Duodenal mucosa (tissue), 2 donors: ENCODE measurements around the gene MSTO1.
"Not testable (repeated sequence)": the region's sequence is repeated elsewhere in the genome, so short reads cannot be mapped to it uniquely, and the experiment has no call there.

Experiments
- H3K27ac ChIP-seq: one replicate; pipeline ENCODE4 v1.7.0; 2013; ENCODE audit warnings: low read depth, low read length
- H3K27me3 ChIP-seq, 2 donors: one replicate each; pipeline ENCODE4 v1.7.0; 2013; ENCODE audit warnings: low read length in 2 of 2, control low read depth in 1 of 2; ENCODE audit not compliant: insufficient read depth in 2 of 2, control insufficient read depth in 1 of 2
- H3K36me3 ChIP-seq, 2 donors: one replicate each; pipeline ENCODE4 v1.7.0; 2013; ENCODE audit warnings: low read length in 2 of 2, control low read depth in 1 of 2; ENCODE audit not compliant: insufficient read depth in 2 of 2, control insufficient read depth in 1 of 2
- H3K4me1 ChIP-seq, 2 donors: one replicate each; pipeline ENCODE4 v1.7.0; 2013; ENCODE audit warnings: low read length in 2 of 2, control low read depth in 1 of 2; ENCODE audit not compliant: insufficient read depth in 2 of 2, control insufficient read depth in 1 of 2
- H3K4me3 ChIP-seq, 2 donors: one replicate each; pipeline ENCODE4 v1.7.0; 2013; ENCODE audit warnings: low read length in 2 of 2, low read depth in 1 of 2
- H3K9ac ChIP-seq, 2 donors: one replicate each; pipeline ENCODE4 v1.7.0; 2013; ENCODE audit warnings: low read length in 2 of 2, low read depth in 1 of 2
- H3K9me3 ChIP-seq, 2 donors: one replicate each; pipeline ENCODE4 v1.7.0; 2013; ENCODE audit warnings: low read length in 2 of 2, control low read depth in 1 of 2; ENCODE audit not compliant: control insufficient read depth in 1 of 2

The MSTO1 gene

DNA sequence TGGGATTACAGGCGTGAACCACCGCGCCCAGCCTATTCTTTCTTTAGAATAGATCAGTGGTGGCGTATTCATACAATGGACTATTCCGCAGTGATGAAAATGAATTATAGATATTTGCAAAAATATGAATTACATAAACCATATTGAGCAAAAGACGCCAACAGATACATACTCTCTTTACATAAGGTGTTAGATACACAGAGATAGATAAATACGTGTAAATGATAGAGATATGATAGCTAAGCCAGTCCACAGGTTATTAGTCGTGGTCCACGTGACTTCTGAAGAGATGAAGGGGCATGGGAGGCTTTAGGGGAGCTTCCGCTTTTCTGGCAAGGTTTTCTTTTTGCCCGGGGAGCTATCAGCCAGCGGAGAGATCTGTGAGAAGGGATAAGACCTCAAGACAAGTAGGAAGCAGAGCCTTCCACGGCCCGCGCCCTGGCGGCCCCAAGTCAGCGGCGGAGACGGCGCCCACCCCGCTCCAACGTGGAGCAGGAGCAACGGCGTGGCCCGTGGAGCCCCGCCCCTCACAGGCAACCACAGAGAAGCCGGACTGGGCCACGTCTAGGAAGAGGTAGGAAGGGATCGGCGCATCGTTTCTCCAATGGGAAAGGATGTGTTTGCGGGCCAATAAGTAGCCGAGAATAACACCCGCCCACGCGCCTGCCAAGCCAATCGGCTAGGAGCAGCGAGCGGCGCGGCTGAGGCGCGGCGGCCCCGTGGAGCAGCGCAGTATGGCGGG lies at the start of gene MSTO1:
MSTO1 (plus strand) TSS at position 704 of the 742 bp plus-strand sequence; CDS start at position 735, 31 bp downstream.
- H3K4me1 ChIP-seq = peaks cover 0 to 3% of the 10 kb centered on the region in 2 donors
- H3K27me3 ChIP-seq = no peaks in the 10 kb centered on the region
- H3K9me3 ChIP-seq = no peaks in the 10 kb centered on the region
- peak within 1 kb of the TSS; percentile 79 to 87 for H3K4me3 ChIP-seq
- peak within 1 kb of the TSS; percentile 40 to 56 for H3K9ac ChIP-seq
- peak within 1 kb of the TSS; percentile 11 for H3K27ac ChIP-seq
- H3K36me3 ChIP-seq = peaks cover 4 to 14% of the 10 kb centered on the region in 2 donors

DNA sequence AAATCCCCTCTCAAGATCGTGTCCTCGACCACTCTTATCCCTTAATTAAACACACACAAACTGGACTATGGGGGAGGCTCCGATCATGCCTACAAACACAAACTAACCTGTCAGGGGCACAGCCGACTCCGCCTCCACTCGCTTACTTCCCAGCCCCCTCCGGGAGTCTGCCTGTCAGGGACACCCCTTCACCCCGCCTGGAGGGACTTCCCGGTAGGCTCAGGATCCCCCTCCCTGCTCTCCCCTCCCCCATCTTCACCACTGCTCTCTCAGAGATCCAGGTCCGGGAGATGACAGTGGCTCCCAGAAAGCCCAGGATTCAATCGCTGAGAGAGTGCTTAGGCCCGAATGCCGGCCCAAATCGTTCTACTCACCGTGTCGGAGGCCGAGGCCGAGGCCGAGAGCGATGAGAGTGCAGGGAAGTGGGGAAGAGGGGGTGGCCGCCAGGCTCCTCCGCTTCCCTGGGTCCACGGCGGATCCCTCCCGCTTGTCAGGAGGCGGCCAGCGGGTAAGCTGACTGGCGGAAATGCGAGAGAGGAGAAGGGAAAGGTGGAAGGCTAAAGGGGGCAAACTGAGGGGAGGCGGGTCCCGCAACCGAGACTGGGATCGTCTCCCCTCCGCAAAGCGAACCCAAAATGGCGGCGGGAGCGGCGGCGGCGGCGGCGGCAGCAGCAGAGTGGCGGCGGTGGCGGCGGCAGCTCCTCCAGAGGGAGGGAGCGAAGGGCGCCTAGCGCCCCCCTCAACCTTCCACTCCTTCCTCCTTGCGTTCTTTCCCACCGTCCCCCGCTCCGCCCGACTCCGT lies 48.0 kb upstream of the MSTO1 start:
- peak overlapping the region; percentile 92 for H3K27ac ChIP-seq
- H3K36me3 ChIP-seq, H3K27me3 ChIP-seq, H3K9me3 ChIP-seq: not testable (repeated sequence)
- H3K4me1 ChIP-seq = peaks cover 17 to 21% of the 10 kb centered on the region in 2 donors
- H3K4me3 ChIP-seq = peak overlapping the region; percentile 78 to 95
- peak overlapping the region; percentile 75 to 91 for H3K9ac ChIP-seq

DNA sequence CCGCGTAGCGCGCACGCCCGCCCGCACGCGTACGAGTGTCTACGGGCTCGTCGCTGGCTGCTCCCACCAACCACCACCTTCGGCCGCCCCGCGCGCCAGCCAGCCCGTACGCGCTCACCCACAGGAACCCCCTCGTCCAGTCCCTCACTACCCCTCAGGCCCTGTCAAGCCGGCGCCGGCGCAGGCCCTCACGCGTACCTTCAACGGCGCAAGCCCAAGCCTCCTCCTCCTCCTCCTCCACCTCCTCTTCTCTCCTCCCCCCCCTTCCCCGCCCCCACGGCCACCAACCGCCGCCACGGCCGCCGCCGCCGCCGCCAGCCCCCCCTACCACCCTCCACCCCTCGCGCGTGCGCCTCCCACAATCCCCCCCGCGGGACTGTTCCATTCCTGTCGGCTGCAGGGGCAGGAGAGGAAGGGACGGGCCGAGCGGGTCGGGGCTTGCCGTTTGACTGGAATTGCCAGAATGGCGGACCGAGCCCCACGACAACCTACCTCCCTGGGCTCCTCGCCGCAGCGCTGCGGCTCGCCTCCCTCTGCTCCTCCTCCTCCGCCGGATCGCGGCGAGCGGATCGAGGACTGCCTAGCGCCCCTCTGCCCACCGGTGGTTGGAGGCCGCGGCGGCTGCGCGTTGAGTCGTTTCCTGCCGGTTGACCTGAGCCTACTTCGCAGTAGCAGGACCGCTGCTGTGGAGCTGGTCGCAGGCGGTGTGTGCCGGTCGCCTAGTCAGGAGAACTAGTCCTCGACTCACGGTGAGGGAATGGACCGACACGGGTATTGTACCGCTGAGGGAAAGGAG lies 47.2 kb upstream of the MSTO1 start, which contains the start of gene ASH1L:
ASH1L (minus strand) TSS at position 223 of the 796 bp plus-strand sequence. CDS start 41,284 bp downstream, outside the sequence.
- peak within 1 kb of the TSS; percentile 85 to 95 for H3K4me3 ChIP-seq
- H3K27me3 ChIP-seq = no peaks in the 10 kb centered on the region
- H3K9me3 ChIP-seq = no peaks in the 10 kb centered on the region
- peak within 1 kb of the TSS; percentile 100 for H3K27ac ChIP-seq
- H3K9ac ChIP-seq = peak within 1 kb of the TSS; percentile 75 to 91
- H3K4me1 ChIP-seq = peaks cover 17 to 21% of the 10 kb centered on the region in 2 donors
- no peaks in the 10 kb centered on the region for H3K36me3 ChIP-seq

DNA sequence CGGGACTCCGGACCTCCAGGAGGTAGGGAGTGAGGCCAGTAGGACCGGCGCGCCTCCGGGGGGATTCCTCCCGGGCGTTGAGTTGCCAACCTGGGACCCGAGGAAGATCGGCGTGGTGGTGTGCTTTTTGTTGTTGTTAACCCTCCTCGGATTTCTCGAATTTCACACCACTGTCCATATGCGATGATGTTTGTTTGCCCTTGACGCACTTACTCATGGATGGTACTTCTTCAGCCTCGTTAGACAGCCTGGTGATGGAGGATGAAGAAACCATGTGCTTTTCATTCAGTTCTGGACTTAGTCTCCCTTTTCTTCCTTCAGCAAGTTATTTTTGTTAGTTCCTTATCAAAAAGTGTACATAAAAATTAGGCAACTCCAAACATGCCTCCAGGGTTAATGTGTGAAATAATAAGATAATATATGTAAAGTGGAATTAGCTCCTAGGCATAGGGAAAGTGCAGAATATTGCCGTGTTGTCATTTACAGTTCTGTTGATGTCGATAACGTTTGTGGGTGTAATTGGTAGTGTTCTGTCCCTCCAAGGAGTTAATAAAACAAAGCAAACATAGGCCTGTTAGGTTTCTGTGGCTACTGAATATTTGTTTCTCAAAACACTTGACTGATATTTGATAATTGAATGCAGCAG lies 46.5 kb upstream of the MSTO1 start:
- H3K4me1 ChIP-seq = peaks cover 17 to 21% of the 10 kb centered on the region in 2 donors
- peak overlapping the region; percentile 75 to 86 for H3K9ac ChIP-seq
- not testable (repeated sequence) for H3K9me3 ChIP-seq, H3K27me3 ChIP-seq, H3K36me3 ChIP-seq
- peak overlapping the region; percentile 100 for H3K27ac ChIP-seq
- peak overlapping the region; percentile 85 to 95 for H3K4me3 ChIP-seq

DNA sequence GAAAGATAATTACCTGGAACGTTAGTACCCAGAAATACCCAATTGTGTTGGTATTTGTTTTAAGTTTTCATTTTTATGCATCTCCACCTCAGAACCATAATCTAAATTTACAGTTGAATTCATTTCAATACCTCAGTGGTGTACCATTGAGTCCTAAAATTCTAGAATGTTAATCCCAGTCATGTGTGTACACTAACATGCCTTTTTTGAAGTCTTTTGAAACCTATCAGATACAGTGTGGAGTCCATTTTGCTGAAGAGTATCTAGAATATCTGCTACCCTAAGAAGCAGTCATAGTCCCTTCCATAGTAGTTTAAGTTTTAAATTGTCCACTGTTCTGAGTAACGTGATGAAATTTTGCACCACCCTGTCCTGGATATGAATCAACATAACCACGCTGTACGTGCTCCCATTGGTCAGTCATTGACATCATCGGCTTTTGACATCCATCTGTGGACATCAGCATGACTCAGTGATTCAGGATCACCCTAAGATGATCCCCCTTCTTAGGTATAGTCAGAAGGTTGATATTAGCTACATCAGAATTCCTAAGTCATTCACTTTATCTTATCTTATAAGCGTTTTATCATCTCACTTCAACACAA lies 39.9 kb upstream of the MSTO1 start:
- Histone ChIP-seq H3K4me1 (peaks cover 0 to 2% of the 10 kb centered on the region in 2 donors), H3K9ac (no peak overlapping the region), H3K27me3 (no peaks in the 10 kb centered on the region), H3K36me3 (peaks cover 2 to 6% of the 10 kb centered on the region in 2 donors), H3K9me3 (no peaks in the 10 kb centered on the region), H3K4me3 (no peak overlapping the region), H3K27ac (no peak overlapping the region)

DNA sequence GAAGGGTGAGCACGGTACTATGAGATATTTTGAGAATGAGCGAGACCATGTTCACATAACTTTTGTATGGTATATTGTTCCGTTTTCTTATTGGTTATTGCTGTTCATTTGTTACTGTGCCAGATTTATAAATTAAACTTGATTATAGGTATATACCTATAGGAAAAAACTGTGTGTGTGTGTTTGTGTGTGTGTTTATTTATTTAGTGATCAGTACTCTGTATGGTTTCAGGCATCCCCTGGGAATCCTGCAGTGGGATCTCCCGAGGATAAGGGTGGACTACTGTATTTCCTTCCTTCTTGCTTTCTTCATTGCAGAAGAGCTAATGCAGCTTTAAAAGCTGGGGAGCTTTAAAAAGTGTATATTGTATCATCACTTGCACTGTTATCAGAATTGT lies 39.4 kb upstream of the MSTO1 start:
- Histone ChIP-seq H3K4me3 (no peak overlapping the region), H3K9me3 (no peaks in the 10 kb centered on the region), H3K36me3 (peaks cover 2 to 6% of the 10 kb centered on the region in 2 donors)

DNA sequence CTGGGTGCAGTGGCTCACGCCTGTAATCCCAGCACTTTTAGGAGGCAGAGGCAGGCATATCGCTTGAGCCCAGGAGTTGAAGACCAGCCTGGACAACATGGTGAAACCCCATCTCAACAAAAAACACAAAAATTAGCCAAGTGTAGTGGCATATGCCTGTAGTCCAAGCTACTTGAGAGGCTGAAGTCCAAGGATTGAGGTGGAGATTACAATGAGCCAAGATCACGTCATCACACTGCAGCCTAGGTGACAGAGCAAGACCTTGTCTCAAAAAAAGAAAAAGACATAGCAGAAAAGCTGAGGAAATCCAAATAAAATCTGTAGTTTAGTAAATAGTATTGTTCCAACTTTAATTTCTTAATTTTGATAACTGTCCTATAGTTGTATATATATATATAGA lies 35.9 kb upstream of the MSTO1 start:
- Histone ChIP-seq H3K36me3 (peaks cover 2 to 6% of the 10 kb centered on the region in 2 donors), H3K9ac (no peak overlapping the region), H3K4me3 (no peak overlapping the region), H3K9me3 (no peaks in the 10 kb centered on the region), H3K27ac (no peak overlapping the region), H3K27me3 (no peaks in the 10 kb centered on the region), H3K4me1 (no peaks in the 10 kb centered on the region)

More for the DNA sequence above, 39.4 kb upstream of the MSTO1 start:
- Histone ChIP-seq H3K9ac (no peak overlapping the region), H3K27ac (no peak overlapping the region), H3K4me1 (no peaks in the 10 kb centered on the region), H3K27me3 (no peaks in the 10 kb centered on the region)

DNA sequence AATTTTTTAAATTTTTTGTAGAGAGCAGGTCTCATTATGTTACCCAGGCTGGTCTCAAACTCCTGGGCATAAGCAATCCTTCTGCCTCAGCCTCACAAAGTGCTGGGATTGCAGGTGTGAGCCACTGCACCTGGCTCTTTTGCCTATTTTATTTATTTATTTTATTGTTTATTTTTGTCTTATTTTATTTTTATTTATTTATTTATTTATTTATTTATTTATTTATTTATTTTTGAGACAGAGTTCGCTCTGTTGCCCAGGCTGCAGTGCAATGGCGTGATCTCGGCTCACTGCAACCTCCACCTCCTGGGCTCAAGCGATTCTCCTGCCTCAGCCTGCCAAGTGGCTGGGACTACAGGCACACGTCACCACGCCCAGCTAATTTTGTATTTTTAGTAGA lies 34.4 kb upstream of the MSTO1 start:
- not testable (repeated sequence) for H3K9ac ChIP-seq, H3K36me3 ChIP-seq, H3K9me3 ChIP-seq, H3K27ac ChIP-seq, H3K4me1 ChIP-seq, H3K4me3 ChIP-seq, H3K27me3 ChIP-seq

DNA sequence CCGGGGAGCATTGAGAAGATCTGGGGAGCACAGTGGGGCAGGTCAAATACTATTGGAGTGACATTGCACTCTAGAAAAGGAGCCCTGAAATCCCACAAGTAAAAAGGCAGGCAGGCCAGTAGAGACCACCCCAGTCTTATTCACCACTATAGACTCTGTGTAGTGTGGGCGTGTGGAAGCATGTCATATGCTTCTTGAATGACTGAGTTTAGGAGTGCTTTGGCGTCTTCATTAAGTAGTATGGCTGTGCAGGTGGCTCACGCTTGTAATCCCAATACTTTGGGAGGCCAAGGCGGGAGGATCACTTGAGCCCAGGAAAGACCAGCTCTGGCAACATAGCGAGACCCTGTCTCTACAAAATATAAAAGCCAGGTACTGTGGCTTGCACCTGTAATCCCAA lies 26.2 kb upstream of the MSTO1 start:
- not testable (repeated sequence) for H3K27me3 ChIP-seq, H3K4me1 ChIP-seq, H3K36me3 ChIP-seq, H3K9me3 ChIP-seq, H3K27ac ChIP-seq, H3K4me3 ChIP-seq, H3K9ac ChIP-seq
